A673 (cell line): Measurements from ENCODE around the gene MSRB3.

Experiments used
- EZH2 ChIP-seq: fragments of 200-600 bp; sonication (generic); IDR thresholded peaks from 2 replicates; pipeline ENCODE4 v1.6.1; 2017; ENCODE audit warnings: borderline replicate concordance, low read depth, mild to moderate bottlenecking, mixed read lengths, antibody characterized with exemption, low read length; ENCODE audit not compliant: poor library complexity, severe bottlenecking
- TF ChIP-seq, protein P1 (sequence below): fragments of 300-800, 200-600 bp; sonication (generic); conservative IDR thresholded peaks from 2 replicates; pipeline ENCODE4 v1.5.1; 2017; ENCODE audit warnings: low read depth, mild to moderate bottlenecking, antibody characterized with exemption, low read length, moderate library complexity, mixed read lengths

DNA sequence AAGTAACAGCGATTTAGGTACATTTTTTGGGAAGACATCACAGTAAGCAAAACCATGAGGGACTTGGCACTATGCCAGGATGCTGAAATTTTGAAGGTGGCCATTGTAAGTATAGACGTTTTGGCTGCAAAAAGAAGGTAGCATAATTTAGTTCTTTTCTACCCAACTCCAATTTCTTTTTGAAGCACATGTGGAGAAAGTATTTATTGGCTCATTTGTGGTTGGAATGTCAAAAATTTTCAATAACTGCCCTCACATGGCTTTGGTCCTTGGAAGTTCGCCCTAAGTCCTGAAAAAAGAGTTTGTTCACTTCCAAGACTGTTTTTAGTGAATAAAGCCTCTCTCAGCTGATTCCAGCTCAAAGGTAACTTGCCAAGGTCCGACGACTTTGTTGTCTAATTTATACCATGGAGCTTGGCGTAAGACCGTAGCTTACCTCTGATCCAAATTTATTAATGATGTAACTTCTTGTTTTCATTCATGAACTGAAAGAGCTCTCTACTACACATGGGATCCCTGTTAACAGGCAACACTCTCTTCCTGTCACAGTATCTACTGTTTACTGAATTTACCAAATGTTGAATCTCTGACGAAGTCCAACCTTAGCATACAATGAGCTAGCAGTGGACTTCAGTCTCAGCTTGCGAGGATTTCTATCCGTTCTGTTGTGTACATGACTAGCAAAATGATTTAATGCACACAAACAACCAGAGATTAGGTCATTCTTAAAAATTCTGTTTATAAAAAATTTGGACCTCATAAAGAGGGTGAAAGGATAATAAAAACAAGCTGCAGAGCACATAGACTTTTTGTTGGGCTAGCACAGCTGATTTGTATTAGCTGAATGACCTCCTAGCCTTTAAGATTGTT lies 49.0 kb downstream of the MSRB3 start:
- TF ChIP-seq, protein P1, sequence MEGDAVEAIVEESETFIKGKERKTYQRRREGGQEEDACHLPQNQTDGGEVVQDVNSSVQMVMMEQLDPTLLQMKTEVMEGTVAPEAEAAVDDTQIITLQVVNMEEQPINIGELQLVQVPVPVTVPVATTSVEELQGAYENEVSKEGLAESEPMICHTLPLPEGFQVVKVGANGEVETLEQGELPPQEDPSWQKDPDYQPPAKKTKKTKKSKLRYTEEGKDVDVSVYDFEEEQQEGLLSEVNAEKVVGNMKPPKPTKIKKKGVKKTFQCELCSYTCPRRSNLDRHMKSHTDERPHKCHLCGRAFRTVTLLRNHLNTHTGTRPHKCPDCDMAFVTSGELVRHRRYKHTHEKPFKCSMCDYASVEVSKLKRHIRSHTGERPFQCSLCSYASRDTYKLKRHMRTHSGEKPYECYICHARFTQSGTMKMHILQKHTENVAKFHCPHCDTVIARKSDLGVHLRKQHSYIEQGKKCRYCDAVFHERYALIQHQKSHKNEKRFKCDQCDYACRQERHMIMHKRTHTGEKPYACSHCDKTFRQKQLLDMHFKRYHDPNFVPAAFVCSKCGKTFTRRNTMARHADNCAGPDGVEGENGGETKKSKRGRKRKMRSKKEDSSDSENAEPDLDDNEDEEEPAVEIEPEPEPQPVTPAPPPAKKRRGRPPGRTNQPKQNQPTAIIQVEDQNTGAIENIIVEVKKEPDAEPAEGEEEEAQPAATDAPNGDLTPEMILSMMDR = no peak
- TF ChIP-seq EZH2 = no peak
